GM12865 (cell line): ENCODE data around the gene LCN12.

ENCODE experiments used
- DNase-seq: peaks from one replicate; pipeline ENCODE4 v3.0.0; 2010; ENCODE audit warnings: low read depth
- H3K4me3 ChIP-seq: 2 replicates; pipeline ENCODE4 v1.5.1; 2011; ENCODE audit warnings: mild to moderate bottlenecking, low read depth, low read length, control low read depth
- CTCF ChIP-seq: IDR thresholded peaks from 2 replicates; pipeline ENCODE4 v1.5.1; 2011; ENCODE audit warnings: low read length, control low read depth, low read depth, inconsistent platforms; ENCODE audit not compliant: insufficient read depth; ENCODE audit errors: missing control alignments

Gene LCN12

DNA sequence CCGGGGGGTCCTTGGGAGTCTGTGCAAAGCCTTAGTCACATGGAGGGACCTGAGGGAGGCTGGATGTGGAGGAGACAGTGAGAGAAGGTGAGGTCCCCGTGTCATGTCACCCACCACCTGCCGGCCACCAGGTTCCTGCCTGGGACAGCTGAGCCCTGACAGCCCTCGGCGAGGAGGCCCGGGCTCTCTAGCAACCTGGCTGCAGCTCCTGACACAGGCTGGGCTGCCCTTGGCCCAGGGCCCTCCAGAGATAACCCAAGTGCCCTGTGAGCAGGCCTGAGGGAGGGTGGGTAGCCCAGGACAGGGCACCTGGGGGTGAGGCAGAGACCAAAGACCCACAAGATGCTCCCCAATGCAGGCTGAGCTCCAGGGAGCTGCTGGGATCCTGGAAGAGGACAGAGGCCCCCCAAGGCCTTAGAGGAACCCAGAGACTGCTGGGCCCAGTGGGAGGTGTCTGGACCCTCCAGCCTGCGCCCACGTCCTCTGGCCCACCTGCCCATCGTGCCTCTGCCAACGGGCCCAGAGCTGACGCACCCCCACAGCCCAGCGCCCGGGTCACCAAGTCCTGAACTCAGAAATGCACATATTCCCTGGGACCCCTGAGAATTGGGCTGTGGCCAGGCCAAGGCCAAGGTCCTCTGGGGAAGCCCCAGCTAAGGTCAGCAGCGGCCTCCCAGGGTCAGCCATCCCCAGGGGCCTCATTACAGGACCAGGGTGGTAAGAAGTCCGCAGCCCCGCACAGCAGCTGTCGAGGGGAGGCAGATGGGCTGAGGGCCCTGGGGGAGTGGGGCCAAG is 16.5 kb downstream of the LCN12 start:
- DNase-seq: no peak
- H3K4me3 ChIP-seq: no peak overlapping the region
- TF ChIP-seq CTCF: no peak

GRCh38 chr9:136969150-136969549 is 17.1 kb downstream of the LCN12 start:
- no peak for DNase-seq
- TF ChIP-seq CTCF: no peak

GRCh38 chr9:136969774-136970173 is 17.7 kb downstream of the LCN12 start:
- no peak for TF ChIP-seq CTCF
- no peak for DNase-seq
- no peak overlapping the region for H3K4me3 ChIP-seq

More at GRCh38 chr9:136969150-136969549, 17.1 kb downstream of the LCN12 start:
- no peak overlapping the region for H3K4me3 ChIP-seq

DNA sequence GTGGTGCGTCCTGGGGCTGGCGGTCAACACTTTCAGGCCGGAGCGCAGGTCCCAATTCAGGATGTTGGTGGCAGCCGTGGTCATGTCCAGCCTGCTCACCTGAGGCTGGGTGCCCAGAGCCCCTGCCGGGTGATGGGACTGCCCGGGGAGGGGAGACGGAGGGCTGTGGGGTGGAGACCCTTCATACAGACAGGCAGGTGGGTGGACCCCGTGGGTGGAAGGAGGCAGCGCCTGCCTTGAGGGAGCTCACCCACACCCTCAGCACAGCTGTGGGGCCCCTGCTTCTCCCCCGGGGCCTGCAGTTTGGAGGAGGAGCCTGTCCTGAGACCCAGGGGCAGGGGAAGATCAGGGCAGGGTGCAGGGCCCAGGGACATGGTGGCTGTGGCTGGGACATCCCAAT is 18.3 kb downstream of the LCN12 start:
- no peak for DNase-seq
- TF ChIP-seq CTCF: no peak
- H3K4me3 ChIP-seq: no peak overlapping the region

DNA sequence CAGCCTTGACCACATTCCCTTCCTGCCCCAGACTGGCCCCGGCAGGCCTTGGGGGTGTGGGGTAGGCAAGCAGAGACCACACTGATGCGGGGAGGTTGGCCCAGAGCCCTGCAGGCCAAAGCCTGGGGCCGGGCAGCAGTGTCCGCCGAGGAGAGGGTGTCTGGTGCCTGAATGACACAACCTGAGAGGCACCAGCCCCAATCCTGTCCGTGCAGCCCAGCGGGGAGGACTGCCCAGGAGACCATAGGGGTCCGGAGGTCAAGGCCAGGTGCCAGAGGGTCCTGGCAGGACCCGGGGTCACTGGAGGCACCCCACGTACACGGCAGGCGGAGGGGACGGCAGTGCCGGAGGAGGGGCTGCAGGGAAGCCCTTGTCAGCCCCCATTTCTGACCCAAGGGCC is 19.7 kb downstream of the LCN12 start:
- no peak for DNase-seq
- TF ChIP-seq CTCF: no peak
- H3K4me3 ChIP-seq: no peak overlapping the region

DNA sequence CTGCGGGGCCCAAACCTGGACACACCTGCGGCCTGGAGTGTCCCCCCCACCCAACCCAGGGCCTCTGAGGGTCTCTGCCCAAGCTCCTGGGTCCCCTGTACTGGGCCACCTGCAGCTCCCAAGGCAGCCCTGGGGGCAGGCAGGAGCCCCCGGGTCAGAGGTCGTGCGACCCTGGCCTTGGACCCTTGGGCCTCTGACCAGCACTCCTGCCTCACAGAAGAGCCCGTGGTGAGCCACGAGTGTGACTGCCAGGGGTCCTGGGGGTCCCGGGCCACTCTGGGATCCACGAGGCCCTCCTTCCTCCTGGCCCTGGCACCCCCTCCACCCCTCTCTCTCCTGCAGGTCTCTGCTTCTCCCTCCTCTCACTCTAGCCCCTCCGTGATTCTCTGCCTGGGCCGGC is 20.3 kb downstream of the LCN12 start:
- DNase-seq: no peak
- H3K4me3 ChIP-seq: no peak overlapping the region
- TF ChIP-seq CTCF: no peak

GRCh38 chr9:136972743-136973142 is 20.7 kb downstream of the LCN12 start:
- no peak for DNase-seq
- no peak for TF ChIP-seq CTCF
- no peak overlapping the region for H3K4me3 ChIP-seq
